K562 (cell line): ENCODE results near the gene ARF4.

Experiments
- MAFK ChIP-seq: IDR thresholded peaks from 2 replicates; pipeline ENCODE4 v1.6.1; 2011; ENCODE audit warnings: low read length, improper control_type of control experiment
- PHB ChIP-seq: fragments of 250-450 bp; sonication (Bioruptor Pico); IDR thresholded peaks from 2 replicates; pipeline ENCODE4 v1.5.0; 2021
- SMAD1 ChIP-seq: fragments of 150-350 bp; IDR thresholded peaks from 2 replicates; pipeline ENCODE4 v1.6.1; 2014; ENCODE audit warnings: low read length, low read depth; ENCODE audit not compliant: partially characterized antibody
- SMC3 ChIP-seq: conservative IDR thresholded peaks from 2 replicates; pipeline ENCODE4 v1.6.1; 2011; ENCODE audit warnings: low read depth, low read length, improper control_type of control experiment; ENCODE audit not compliant: insufficient read depth

- no peak for TF ChIP-seq SMAD1
- TF ChIP-seq PHB (CRISPR knock-in tag) = no peak
- TF ChIP-seq SMC3 = no peak
- no peak for TF ChIP-seq MAFK
Observed at GRCh38 chr3:57605683-57606082, 8.5 kb upstream of the ARF4 start.
